ENCODE data around the gene NCAM2. TPM values are rescaled to one million over a fixed set of nuclear protein-coding genes. Genes with fewer than 3 reads are reported as not detected.

The NCAM2 gene
- total RNA-seq, 1 experiment from 2014 or later, result 2.4 TPM

GRCh38 chr21:21085206-21085605 lies 87.0 kb downstream of the NCAM2 start:
- CTCF ChIA-PET, result no interaction called here
- no peak for ATAC-seq
- no TSS peak for BruUV-seq (replicated peaks)

GRCh38 chr21:21096956-21097355 lies 98.7 kb downstream of the NCAM2 start:
- TF ChIP-seq CTCF (conservative IDR thresholded peaks at IDR 0.05; ENCODE audit: low read depth, low read length) (no peak), EZH2 (IDR thresholded peaks at IDR 0.05; ENCODE audit: low read length, unreplicated experiment) (no peak), EZH2phosphoT487 (IDR thresholded peaks at IDR 0.05; ENCODE audit: borderline replicate concordance, low read length) (no peak)
- Histone ChIP-seq H3K27me3 (ENCODE audit: low read length) (no peaks in the 10 kb centered on the region), H3K9me2 (replicated peaks; ENCODE audit: low read length) (no peaks in the 10 kb centered on the region), H3F3A (ENCODE audit: low read length, unreplicated experiment) (no peaks in the 10 kb centered on the region), H3K4me3 (ENCODE audit: low read length) (no peak overlapping the region), H2AFZ (ENCODE audit: low read length) (peak overlapping the region; percentile 46; the same call in 1 of the 2 replicates), H3K79me2 (ENCODE audit: low read length) (no peaks in the 10 kb centered on the region), H3K36me3 (ENCODE audit: low read depth, low read length) (no peaks in the 10 kb centered on the region), H3K9me3 (ENCODE audit: low read length) (no peaks in the 10 kb centered on the region), H3K27ac (ENCODE audit: low read length) (no peak overlapping the region), H3K4me1 (ENCODE audit: insufficient read depth, low read length) (no peaks in the 10 kb centered on the region), H4K20me1 (ENCODE audit: low read length) (no peaks in the 10 kb centered on the region), H3K4me2 (ENCODE audit: low read length) (peak overlapping the region; percentile 39), H3K9ac (ENCODE audit: low read length) (no peak overlapping the region)
- ATAC-seq (no peak), DNase-seq (peak; percentile 2)
- intact Hi-C loops (cut with micrococcal nuclease), result no loop called here
- no TSS peak for BruUV-seq (replicated peaks)
- CTCF ChIA-PET, result no interaction called here
- POLR2A ChIA-PET (ENCODE audit: unreplicated experiment), result no interaction called here

More at GRCh38 chr21:21085206-21085605, 87.0 kb downstream of the NCAM2 start:
- H2AFZ ChIP-seq (ENCODE audit: low read length), result no peak overlapping the region
- H3K4me2 ChIP-seq (ENCODE audit: low read length), result no peak overlapping the region
- H4K20me1 ChIP-seq (ENCODE audit: low read length), result no peaks in the 10 kb centered on the region
- H3F3A ChIP-seq (ENCODE audit: low read length, unreplicated experiment), result no peaks in the 10 kb centered on the region
- H3K9me3 ChIP-seq (ENCODE audit: low read length), result no peaks in the 10 kb centered on the region
- H3K9me2 ChIP-seq (replicated peaks; ENCODE audit: low read length), result no peaks in the 10 kb centered on the region
- H3K27ac ChIP-seq (ENCODE audit: low read length), result no peak overlapping the region
- TF ChIP-seq CTCF (conservative IDR thresholded peaks at IDR 0.05; ENCODE audit: low read depth, low read length) (no peak), EZH2phosphoT487 (IDR thresholded peaks at IDR 0.05; ENCODE audit: borderline replicate concordance, low read length) (no peak), EZH2 (IDR thresholded peaks at IDR 0.05; ENCODE audit: low read length, unreplicated experiment) (no peak)
- H3K79me2 ChIP-seq (ENCODE audit: low read length), result no peaks in the 10 kb centered on the region
- intact Hi-C loops (cut with micrococcal nuclease), result no loop called here
- no peak for DNase-seq
- POLR2A ChIA-PET (ENCODE audit: unreplicated experiment), result no interaction called here
- no peaks in the 10 kb centered on the region for H3K27me3 ChIP-seq (ENCODE audit: low read length)
- no peaks in the 10 kb centered on the region for H3K36me3 ChIP-seq (ENCODE audit: low read depth, low read length)
- H3K4me3 ChIP-seq (ENCODE audit: low read length), result no peak overlapping the region
- no peaks in the 10 kb centered on the region for H3K4me1 ChIP-seq (ENCODE audit: insufficient read depth, low read length)
- H3K9ac ChIP-seq (ENCODE audit: low read length), result no peak overlapping the region

GRCh38 chr21:21097466-21097865 lies 99.3 kb downstream of the NCAM2 start:
- ChIA-PET CTCF (no interaction called here), POLR2A (ENCODE audit: unreplicated experiment) (no interaction called here)
- DNase-seq, result no peak
- no peak for ATAC-seq
- Histone ChIP-seq H3K9me2 (replicated peaks; ENCODE audit: low read length) (no peaks in the 10 kb centered on the region), H3K4me2 (ENCODE audit: low read length) (no peak overlapping the region), H3K4me1 (ENCODE audit: insufficient read depth, low read length) (no peaks in the 10 kb centered on the region), H3K36me3 (ENCODE audit: low read depth, low read length) (no peaks in the 10 kb centered on the region), H3K27ac (ENCODE audit: low read length) (no peak overlapping the region), H2AFZ (ENCODE audit: low read length) (no peak overlapping the region), H4K20me1 (ENCODE audit: low read length) (no peaks in the 10 kb centered on the region), H3K9ac (ENCODE audit: low read length) (no peak overlapping the region), H3K4me3 (ENCODE audit: low read length) (no peak overlapping the region), H3K27me3 (ENCODE audit: low read length) (no peaks in the 10 kb centered on the region), H3K79me2 (ENCODE audit: low read length) (no peaks in the 10 kb centered on the region), H3K9me3 (ENCODE audit: low read length) (no peaks in the 10 kb centered on the region), H3F3A (ENCODE audit: low read length, unreplicated experiment) (no peaks in the 10 kb centered on the region)
- no peak for TF ChIP-seq CTCF (conservative IDR thresholded peaks at IDR 0.05; ENCODE audit: low read depth, low read length)
- TF ChIP-seq EZH2 (IDR thresholded peaks at IDR 0.05; ENCODE audit: low read length, unreplicated experiment), result no peak
- TF ChIP-seq EZH2phosphoT487 (IDR thresholded peaks at IDR 0.05; ENCODE audit: borderline replicate concordance, low read length), result no peak
- intact Hi-C loops (cut with micrococcal nuclease), result no loop called here
- no TSS peak for BruUV-seq (replicated peaks)

All from PC-3 (cell line).